NCI-H2029 (cell line): Measurements from ENCODE around the gene ALG12.

Source experiments
- DNase-seq: peaks from one replicate; lab custom pipeline; 2025; lab: John Stamatoyannopoulos, UW

ALG12 gene

GRCh38 chr22:49917974-49918910, at the start of gene ALG12, which contains the start of gene CRELD2:
Gene ALG12, minus strand, starts transcription at chr22:49918438. Its CDS starts 4,673 bp downstream, at chr22:49913765.
Gene CRELD2, plus strand, starts transcription at chr22:49918634. Its CDS starts 136 bp downstream, at chr22:49918770.
- DNase-seq = peak; percentile 69

- DNase-seq = no peak
Observed at GRCh38 chr22:49967706-49968208, 49.5 kb upstream of the ALG12 start.

GRCh38 chr22:49966774-49967705, 48.8 kb upstream of the ALG12 start:
- DNase-seq = no peak

DNA sequence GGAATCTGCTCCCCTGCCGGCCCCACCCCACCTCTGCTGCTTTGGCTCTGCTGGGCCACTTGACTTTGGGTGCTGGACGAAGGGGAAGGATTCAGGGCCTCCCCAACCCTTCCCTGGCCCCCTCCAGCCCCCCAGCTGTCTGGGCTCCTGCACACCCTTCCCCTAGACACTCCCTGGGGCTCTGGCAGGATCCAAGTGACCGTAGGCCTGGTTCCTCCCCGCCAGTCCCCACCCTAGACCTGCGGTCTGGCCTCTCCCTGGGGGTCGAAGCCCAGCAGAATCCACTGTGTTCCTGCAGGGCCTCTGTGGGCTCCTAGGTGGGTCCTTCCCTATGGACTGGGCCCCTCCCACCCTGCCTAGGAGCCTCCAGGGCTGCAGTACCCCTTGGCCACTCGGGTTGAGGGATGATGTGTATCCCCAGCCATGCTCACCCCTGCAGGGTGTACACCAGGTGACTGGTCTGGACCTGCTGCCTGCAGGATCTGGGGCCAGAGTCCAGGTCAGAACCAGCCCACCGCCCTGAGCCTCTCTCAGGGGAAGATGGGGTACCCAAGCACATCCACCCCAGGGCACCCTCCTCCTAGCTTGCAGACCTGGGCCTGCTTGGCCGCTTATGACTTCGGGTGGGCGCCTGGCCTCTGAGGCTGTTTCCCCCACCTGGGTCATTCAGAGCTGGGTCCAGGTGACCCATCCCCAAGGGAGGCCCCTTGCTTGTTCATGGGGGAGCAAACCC, 48.0 kb upstream of the ALG12 start:
- DNase-seq = no peak

- DNase-seq = no peak
Observed at GRCh38 chr22:49965091-49966040, 47.1 kb upstream of the ALG12 start.

- DNase-seq = no peak
Observed at GRCh38 chr22:49964136-49965090, 46.2 kb upstream of the ALG12 start.

DNA sequence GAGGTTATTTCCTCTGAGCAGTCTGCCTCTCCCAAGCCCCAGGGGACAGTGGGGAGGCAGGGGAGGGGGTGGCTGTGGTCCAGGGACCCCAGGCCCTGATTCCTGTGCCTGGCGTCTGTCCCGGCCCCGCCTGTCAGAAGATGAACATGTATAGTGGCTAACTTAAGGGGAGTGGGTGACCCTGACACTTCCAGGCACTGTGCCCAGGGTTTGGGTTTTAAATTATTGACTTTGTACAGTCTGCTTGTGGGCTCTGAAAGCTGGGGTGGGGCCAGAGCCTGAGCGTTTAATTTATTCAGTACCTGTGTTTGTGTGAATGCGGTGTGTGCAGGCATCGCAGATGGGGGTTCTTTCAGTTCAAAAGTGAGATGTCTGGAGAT, 45.4 kb upstream of the ALG12 start:
- DNase-seq = no peak

DNA sequence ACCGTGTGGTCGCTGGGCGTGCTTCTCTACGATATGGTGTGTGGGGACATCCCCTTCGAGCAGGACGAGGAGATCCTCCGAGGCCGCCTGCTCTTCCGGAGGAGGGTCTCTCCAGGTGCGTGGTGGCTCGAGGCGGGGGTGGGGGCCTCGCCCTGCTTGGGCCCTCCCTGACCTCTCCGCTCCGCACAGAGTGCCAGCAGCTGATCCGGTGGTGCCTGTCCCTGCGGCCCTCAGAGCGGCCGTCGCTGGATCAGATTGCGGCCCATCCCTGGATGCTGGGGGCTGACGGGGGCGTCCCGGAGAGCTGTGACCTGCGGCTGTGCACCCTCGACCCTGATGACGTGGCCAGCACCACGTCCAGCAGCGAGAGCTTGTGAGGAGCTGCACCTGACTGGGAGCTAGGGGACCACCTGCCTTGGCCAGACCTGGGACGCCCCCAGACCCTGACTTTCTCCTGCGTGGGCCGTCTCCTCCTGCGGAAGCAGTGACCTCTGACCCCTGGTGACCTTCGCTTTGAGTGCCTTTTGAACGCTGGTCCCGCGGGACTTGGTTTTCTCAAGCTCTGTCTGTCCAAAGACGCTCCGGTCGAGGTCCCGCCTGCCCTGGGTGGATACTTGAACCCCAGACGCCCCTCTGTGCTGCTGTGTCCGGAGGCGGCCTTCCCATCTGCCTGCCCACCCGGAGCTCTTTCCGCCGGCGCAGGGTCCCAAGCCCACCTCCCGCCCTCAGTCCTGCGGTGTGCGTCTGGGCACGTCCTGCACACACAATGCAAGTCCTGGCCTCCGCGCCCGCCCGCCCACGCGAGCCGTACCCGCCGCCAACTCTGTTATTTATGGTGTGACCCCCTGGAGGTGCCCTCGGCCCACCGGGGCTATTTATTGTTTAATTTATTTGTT, 44.8 kb upstream of the ALG12 start:
- DNase-seq = no peak

- DNase-seq = peak; percentile 63
Observed at GRCh38 chr22:49962012-49962750, 43.9 kb upstream of the ALG12 start.

DNA sequence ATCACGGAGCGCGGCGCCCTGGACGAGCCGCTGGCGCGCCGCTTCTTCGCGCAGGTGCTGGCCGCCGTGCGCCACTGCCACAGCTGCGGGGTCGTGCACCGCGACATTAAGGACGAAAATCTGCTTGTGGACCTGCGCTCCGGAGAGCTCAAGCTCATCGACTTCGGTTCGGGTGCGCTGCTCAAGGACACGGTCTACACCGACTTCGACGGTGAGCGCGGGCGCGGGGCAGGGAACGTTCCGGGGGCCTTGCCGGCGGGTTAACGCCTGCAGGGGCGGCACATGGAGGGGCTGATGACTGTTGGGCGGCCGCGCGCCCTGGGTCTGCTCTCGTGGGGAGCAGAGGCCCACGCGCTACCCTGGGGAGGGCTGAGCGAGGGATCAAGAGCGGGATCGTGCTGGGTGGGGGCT, 43.4 kb upstream of the ALG12 start:
- no peak for DNase-seq

DNA sequence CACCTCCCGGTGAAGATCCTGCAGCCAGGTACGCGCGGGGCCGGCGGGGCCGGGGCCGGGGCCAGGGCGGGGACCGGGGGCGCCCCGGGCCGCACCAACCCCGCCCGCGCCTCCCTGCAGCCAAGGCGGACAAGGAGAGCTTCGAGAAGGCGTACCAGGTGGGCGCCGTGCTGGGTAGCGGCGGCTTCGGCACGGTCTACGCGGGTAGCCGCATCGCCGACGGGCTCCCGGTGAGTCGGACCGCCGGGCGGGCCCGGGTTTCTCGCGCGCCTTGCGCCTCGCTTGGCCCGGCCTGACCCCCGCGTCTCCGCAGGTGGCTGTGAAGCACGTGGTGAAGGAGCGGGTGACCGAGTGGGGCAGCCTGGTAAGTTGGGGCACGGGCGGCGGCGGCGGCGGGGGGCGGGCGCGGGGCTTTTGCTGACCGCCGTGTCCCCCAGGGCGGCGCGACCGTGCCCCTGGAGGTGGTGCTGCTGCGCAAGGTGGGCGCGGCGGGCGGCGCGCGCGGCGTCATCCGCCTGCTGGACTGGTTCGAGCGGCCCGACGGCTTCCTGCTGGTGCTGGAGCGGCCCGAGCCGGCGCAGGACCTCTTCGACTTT, 42.9 kb upstream of the ALG12 start:
- DNase-seq = no peak

DNA sequence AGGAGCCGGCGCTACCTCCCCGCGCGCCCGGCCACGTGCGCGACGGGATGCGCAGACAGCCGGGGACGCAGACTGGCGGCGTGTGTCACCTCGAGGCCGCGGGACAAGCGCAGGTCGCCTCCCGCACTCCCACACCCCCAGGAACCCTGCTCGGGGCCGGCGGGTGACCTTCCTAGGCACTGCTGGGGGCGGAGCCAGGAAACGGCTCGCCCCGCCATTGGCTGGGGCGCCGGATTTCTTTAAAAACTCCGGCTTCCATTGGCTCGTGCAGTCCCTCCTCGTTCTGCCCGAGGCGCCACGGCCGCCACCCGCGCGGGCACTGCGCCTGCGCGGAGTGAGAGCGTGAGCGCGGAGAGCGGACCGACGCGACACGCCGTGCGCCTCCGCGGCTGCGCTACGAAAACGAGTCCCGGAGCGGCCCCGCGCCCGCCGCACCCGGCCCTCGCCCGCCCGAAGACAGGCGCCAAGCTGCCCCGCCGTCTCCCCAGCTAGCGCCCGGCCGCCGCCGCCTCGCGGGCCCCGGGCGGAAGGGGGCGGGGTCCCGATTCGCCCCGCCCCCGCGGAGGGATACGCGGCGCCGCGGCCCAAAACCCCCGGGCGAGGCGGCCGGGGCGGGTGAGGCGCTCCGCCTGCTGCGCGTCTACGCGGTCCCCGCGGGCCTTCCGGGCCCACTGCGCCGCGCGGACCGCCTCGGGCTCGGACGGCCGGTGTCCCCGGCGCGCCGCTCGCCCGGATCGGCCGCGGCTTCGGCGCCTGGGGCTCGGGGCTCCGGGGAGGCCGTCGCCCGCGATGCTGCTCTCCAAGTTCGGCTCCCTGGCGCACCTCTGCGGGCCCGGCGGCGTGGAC, 42.1 kb upstream of the ALG12 start, which contains the start of gene PIM3:
Gene PIM3 (plus strand): TSS at position 614 of the 846 bp plus-strand sequence. CDS start 176 bp downstream, at position 790.
- peak; percentile 76 for DNase-seq

GRCh38 chr22:49959782-49960158, 41.5 kb upstream of the ALG12 start:
- DNase-seq = no peak

DNA sequence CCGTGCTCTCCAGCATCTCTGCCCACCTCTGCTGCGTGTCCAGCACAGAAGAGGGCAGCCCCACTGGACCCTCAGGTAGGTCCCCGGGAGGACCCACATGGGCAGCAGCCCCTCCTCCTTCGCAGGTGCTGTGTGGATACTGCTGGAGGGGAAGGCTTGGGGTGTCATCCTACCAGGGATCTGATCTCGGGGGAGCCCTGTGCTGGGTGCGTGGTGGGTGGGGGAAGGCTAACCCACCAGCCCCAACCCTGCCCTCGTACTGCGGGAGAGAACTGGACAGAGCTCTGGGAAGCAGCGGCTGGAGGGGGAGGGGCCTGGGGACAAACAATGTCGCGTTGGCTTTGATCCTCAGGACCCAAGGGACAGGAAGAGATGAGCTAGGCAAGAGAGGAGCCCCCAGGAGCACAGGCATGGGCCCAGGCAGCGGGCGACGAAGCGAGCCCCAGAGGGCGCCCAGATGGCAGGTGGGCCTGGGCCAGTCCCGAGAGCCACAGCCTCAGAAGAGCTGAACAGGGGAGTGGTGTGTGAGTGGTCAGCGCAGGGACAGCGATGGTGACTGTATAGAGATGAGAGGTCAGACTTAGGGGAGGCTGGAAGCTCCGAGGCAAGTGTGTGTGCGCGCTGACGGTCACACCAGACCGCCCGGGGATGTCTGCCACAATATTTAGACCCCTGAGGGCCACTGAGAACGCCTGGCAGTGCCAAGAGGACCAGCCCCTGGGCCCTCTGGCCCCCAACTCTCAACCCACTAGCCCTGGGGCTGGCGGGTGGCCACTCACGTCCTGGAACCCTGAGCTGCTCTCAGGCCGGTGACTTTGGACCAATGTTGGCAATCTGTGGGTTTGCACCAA, 40.9 kb upstream of the ALG12 start:
- no peak for DNase-seq

GRCh38 chr22:49958366-49958921, 40.2 kb upstream of the ALG12 start:
- DNase-seq = no peak
